ENCODE results near the gene TRPM4. TPM values are rescaled to one million over a fixed set of nuclear protein-coding genes. Genes with fewer than 3 reads are reported as not detected.

Gene TRPM4
- total and polyA plus RNA-seq, 2 of the 13 experiments (the other 11 are each of a cell fraction or from before 2014, with no cell fraction given): 1.9 to 4.3 TPM

DNA sequence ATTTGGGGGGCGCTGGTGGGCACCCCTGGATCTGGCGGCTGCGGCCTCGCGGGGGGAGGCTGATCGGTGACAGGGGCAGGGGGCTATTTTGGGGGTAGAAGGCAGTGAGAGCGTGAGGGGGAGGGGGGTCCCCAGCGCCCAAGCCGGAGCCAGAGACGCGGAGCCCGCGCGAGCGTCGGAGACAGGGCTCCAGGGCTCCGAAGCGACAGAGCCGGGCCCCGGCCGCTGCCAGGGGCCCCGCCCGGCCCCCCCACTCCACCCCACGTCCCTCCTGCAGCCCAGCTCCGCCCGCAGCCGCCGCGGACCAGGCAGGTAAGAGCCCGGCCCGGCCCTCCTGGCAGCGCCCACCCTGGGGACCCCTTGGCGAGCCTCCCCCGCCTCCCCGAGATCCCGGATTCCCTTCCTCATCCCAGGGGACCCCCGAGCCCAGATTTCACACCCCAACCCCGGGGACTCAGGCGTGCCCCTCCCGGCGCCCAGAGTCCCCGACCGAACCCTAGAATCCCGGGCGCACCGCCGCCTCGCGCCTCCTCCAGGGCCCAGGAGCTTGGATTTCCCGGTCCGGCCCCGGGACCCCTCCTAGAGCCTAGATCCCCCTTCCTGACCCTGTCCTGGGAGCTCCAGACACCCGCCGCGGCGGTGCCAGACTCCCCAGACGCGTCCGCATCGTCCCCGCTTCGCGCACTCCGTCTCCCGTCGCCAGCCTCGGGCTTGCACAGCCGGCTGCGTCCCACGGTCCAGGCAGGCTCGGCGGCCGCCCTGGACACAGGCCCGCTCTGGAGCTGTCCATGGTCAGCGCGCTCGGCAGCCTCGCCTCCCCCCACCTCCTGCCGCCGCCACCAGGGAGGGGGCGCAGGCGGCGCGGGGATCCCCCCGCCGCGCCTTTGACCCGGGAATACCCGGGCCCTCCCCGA lies 37.9 kb upstream of the TRPM4 start, which contains the start of gene PPFIA3 (continued):
- TF ChIP-seq SCMH1 (CRISPR knock-in tag; IDR thresholded peaks at IDR 0.05; ENCODE audit: borderline replicate concordance) (no peak), TEAD3 (CRISPR knock-in tag; optimal IDR thresholded peaks at IDR 0.05; ENCODE audit: borderline replicate concordance) (peak; percentile 30), PITX1 (CRISPR knock-in tag; IDR thresholded peaks at IDR 0.05) (peak; percentile 33; the same call in 1 of the 2 replicates), ZSCAN22 (CRISPR knock-in tag; IDR thresholded peaks at IDR 0.05) (no peak), ZNF468 (CRISPR knock-in tag; IDR thresholded peaks at IDR 0.05) (0 out of 2 replicates have a peak, but pooled peaks have one; percentile 66), ZNF607 (CRISPR knock-in tag; IDR thresholded peaks at IDR 0.05; ENCODE audit: borderline replicate concordance) (peak; percentile 91), ZNF614 (CRISPR knock-in tag; IDR thresholded peaks at IDR 0.05; ENCODE audit: borderline replicate concordance) (peak; percentile 57; the same call in 1 of the 2 replicates), ZNF629 (CRISPR knock-in tag; conservative IDR thresholded peaks at IDR 0.05) (0 out of 2 replicates have a peak, but pooled peaks have one; percentile 27), CBX5 (CRISPR knock-in tag; IDR thresholded peaks at IDR 0.05; ENCODE audit: borderline replicate concordance) (peak; percentile 41; the same call in 1 of the 2 replicates), CBFB (CRISPR knock-in tag; IDR thresholded peaks at IDR 0.05) (0 out of 2 replicates have a peak, but pooled peaks have one; percentile 25), ZNF879 (CRISPR knock-in tag; IDR thresholded peaks at IDR 0.05) (no peak), ZNF138 (CRISPR knock-in tag; IDR thresholded peaks at IDR 0.05; ENCODE audit: low read depth) (peak; percentile 67; the same call in 1 of the 2 replicates), TSC22D2 (CRISPR knock-in tag; IDR thresholded peaks at IDR 0.05; ENCODE audit: borderline replicate concordance) (peak; percentile 94; the same call in 1 of the 2 replicates)
- TF ChIP-seq, protein P1, sequence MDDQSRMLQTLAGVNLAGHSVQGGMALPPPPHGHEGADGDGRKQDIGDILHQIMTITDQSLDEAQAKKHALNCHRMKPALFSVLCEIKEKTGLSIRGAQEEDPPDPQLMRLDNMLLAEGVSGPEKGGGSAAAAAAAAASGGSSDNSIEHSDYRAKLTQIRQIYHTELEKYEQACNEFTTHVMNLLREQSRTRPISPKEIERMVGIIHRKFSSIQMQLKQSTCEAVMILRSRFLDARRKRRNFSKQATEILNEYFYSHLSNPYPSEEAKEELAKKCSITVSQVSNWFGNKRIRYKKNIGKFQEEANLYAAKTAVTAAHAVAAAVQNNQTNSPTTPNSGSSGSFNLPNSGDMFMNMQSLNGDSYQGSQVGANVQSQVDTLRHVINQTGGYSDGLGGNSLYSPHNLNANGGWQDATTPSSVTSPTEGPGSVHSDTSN (CRISPR knock-in tag; IDR thresholded peaks at IDR 0.05; ENCODE audit: borderline replicate concordance): 0 out of 2 replicates have a peak, but pooled peaks have one; percentile 44
- TF ChIP-seq, protein P2, sequence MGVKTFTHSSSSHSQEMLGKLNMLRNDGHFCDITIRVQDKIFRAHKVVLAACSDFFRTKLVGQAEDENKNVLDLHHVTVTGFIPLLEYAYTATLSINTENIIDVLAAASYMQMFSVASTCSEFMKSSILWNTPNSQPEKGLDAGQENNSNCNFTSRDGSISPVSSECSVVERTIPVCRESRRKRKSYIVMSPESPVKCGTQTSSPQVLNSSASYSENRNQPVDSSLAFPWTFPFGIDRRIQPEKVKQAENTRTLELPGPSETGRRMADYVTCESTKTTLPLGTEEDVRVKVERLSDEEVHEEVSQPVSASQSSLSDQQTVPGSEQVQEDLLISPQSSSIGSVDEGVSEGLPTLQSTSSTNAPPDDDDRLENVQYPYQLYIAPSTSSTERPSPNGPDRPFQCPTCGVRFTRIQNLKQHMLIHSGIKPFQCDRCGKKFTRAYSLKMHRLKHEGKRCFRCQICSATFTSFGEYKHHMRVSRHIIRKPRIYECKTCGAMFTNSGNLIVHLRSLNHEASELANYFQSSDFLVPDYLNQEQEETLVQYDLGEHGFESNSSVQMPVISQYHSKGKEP (CRISPR knock-in tag; IDR thresholded peaks at IDR 0.05): peak; percentile 95
- TF ChIP-seq, protein P3, sequence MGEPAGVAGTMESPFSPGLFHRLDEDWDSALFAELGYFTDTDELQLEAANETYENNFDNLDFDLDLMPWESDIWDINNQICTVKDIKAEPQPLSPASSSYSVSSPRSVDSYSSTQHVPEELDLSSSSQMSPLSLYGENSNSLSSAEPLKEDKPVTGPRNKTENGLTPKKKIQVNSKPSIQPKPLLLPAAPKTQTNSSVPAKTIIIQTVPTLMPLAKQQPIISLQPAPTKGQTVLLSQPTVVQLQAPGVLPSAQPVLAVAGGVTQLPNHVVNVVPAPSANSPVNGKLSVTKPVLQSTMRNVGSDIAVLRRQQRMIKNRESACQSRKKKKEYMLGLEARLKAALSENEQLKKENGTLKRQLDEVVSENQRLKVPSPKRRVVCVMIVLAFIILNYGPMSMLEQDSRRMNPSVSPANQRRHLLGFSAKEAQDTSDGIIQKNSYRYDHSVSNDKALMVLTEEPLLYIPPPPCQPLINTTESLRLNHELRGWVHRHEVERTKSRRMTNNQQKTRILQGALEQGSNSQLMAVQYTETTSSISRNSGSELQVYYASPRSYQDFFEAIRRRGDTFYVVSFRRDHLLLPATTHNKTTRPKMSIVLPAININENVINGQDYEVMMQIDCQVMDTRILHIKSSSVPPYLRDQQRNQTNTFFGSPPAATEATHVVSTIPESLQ (CRISPR knock-in tag; conservative IDR thresholded peaks at IDR 0.05): 0 out of 2 replicates have a peak, but pooled peaks have one; percentile 74
- TF ChIP-seq, protein P4, sequence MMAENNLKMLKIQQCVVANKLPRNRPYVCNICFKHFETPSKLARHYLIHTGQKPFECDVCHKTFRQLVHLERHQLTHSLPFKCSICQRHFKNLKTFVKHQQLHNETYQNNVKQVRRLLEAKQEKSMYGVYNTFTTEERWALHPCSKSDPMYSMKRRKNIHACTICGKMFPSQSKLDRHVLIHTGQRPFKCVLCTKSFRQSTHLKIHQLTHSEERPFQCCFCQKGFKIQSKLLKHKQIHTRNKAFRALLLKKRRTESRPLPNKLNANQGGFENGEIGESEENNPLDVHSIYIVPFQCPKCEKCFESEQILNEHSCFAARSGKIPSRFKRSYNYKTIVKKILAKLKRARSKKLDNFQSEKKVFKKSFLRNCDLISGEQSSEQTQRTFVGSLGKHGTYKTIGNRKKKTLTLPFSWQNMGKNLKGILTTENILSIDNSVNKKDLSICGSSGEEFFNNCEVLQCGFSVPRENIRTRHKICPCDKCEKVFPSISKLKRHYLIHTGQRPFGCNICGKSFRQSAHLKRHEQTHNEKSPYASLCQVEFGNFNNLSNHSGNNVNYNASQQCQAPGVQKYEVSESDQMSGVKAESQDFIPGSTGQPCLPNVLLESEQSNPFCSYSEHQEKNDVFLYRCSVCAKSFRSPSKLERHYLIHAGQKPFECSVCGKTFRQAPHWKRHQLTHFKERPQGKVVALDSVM (CRISPR knock-in tag; IDR thresholded peaks at IDR 0.05): no peak
- TF ChIP-seq, protein P5, sequence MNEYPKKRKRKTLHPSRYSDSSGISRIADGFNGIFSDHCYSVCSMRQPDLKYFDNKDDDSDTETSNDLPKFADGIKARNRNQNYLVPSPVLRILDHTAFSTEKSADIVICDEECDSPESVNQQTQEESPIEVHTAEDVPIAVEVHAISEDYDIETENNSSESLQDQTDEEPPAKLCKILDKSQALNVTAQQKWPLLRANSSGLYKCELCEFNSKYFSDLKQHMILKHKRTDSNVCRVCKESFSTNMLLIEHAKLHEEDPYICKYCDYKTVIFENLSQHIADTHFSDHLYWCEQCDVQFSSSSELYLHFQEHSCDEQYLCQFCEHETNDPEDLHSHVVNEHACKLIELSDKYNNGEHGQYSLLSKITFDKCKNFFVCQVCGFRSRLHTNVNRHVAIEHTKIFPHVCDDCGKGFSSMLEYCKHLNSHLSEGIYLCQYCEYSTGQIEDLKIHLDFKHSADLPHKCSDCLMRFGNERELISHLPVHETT (CRISPR knock-in tag; conservative IDR thresholded peaks at IDR 0.05): 0 out of 2 replicates have a peak, but pooled peaks have one; percentile 64
- TF ChIP-seq, protein P6, sequence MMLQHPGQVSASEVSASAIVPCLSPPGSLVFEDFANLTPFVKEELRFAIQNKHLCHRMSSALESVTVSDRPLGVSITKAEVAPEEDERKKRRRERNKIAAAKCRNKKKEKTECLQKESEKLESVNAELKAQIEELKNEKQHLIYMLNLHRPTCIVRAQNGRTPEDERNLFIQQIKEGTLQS (CRISPR knock-in tag; IDR thresholded peaks at IDR 0.05): 0 out of 2 replicates have a peak, but pooled peaks have one; percentile 33

Data from HepG2 (cell line).